GM12878 (cell line): ENCODE measurements around the gene TFF1. TPM values are rescaled to one million over a fixed set of nuclear protein-coding genes. Genes with fewer than 3 reads are reported as not detected.
A peak's percentile ranks its signal among the peaks of the same experiment; 100 is the strongest.

Experiments
- ATAC-seq: fragments of 200-7000 bp; cut with Tn5 transposase; 3 replicates; pipeline ENCODE4 v1.9.1; 2020; ENCODE audit warnings: mild to moderate bottlenecking, moderate library complexity
- BruUV-seq: library from RNA; stranded (reverse); fragments of 400-500 nt; replicated peaks from 2 replicates; lab custom pipeline; 2021; lab: Mats Ljungman, UMichigan
- CTCF ChIA-PET: fragments of 300-600 bp; sonication (Branson Sonifier 250); formaldehyde crosslinking; extraction: SDS; loops from one replicate; lab custom pipeline; 2021; ENCODE audit warnings: inconsistent platforms; lab: Yijun Ruan, JAX
- POLR2A ChIA-PET: fragments of 350-600 bp; formaldehyde crosslinking; extraction: SDS; loops from one replicate; lab custom pipeline; 2021; ENCODE audit warnings: inconsistent platforms; lab: Charles Lee
- RAD21 ChIA-PET: fragments of 300-600 bp; sonication (Branson Sonifier 250); formaldehyde crosslinking; loops from one replicate; lab custom pipeline; 2023; ENCODE audit warnings: antibody characterized with exemption; ENCODE audit not compliant: unreplicated experiment; lab: Charles Lee
- SMC1A ChIA-PET: fragments of 300-600 bp; sonication (Branson Sonifier 250); formaldehyde crosslinking; loops from one replicate; lab custom pipeline; 2023; ENCODE audit not compliant: unreplicated experiment, uncharacterized antibody; lab: Charles Lee
- DNase-seq: peaks from one replicate; pipeline ENCODE4 v3.0.0-alpha.2; 2011; ENCODE audit warnings: low read depth, low spot score
- FAIRE-seq: peaks from 3 replicates; lab custom pipeline; 2011; peaks lifted over from hg19 to GRCh38; lab: Jason Lieb, UNC
- H2AFZ ChIP-seq: 2 replicates; pipeline ENCODE4 v1.6.0; 2011; ENCODE audit warnings: low read depth, low read length, control low read depth; ENCODE audit not compliant: control insufficient read depth
- H3K27ac ChIP-seq: 2 replicates; pipeline ENCODE4 v1.5.1; 2011; ENCODE audit warnings: control low read depth; ENCODE audit not compliant: control insufficient read depth, insufficient read depth
- H3K27me3 ChIP-seq, 2 experiments: replicated peaks in 1 of 2; 2 replicates each; pipeline versions ENCODE4 v1.6.0 to v1.6.1; 2011; ENCODE audit warnings: low read length in 1 of 2; ENCODE audit not compliant: control insufficient read depth in 2 of 2, insufficient read depth in 2 of 2
- H3K36me3 ChIP-seq, 2 experiments: 2 replicates each; pipeline ENCODE4 v1.5.1; 2011; ENCODE audit warnings: low read length in 1 of 2; ENCODE audit not compliant: control insufficient read depth in 2 of 2, insufficient read depth in 2 of 2
- H3K4me1 ChIP-seq: 2 replicates; pipeline ENCODE4 v1.6.1; 2011; ENCODE audit warnings: mild to moderate bottlenecking, low read length, moderate library complexity, mixed read lengths; ENCODE audit not compliant: control insufficient read depth, insufficient read depth
- H3K4me2 ChIP-seq: 2 replicates; pipeline ENCODE4 v1.6.0; 2011; ENCODE audit warnings: control low read depth; ENCODE audit not compliant: control insufficient read depth, insufficient read depth
- H3K4me3 ChIP-seq: fragments of 200-600 bp; sonication (generic); 2 replicates; pipeline ENCODE4 v1.5.1; 2016
- H3K79me2 ChIP-seq: 2 replicates; pipeline ENCODE4 v1.6.0; 2011; ENCODE audit warnings: low read length; ENCODE audit not compliant: control insufficient read depth, insufficient read depth
- H3K9ac ChIP-seq: 2 replicates; pipeline ENCODE4 v1.8.0; 2011; ENCODE audit warnings: low read length, control low read depth, mixed read lengths; ENCODE audit not compliant: control insufficient read depth, insufficient read depth
- H3K9me3 ChIP-seq: replicated peaks from 3 replicates; pipeline ENCODE4 v1.5.1; 2011; ENCODE audit warnings: mild to moderate bottlenecking, low read length; ENCODE audit not compliant: control insufficient read depth, insufficient read depth
- H4K20me1 ChIP-seq: 2 replicates; pipeline ENCODE4 v1.6.0; 2011; ENCODE audit not compliant: control insufficient read depth, insufficient read depth
- CBFB ChIP-seq: IDR thresholded peaks from 2 replicates; pipeline ENCODE4 v1.6.1; 2016; ENCODE audit warnings: antibody characterized with exemption, low read depth
- CTCF ChIP-seq, 3 experiments: IDR thresholded peaks in 2 of 3; conservative IDR thresholded peaks in 1 of 3; 2 replicates each; pipeline ENCODE4 v1.5.1; 2011; ENCODE audit warnings: low read depth in 3 of 3, low read length in 3 of 3, mild to moderate bottlenecking in 3 of 3, control low read depth in 2 of 3, moderate library complexity in 2 of 3, inconsistent platforms in 1 of 3, mixed read lengths in 1 of 3; ENCODE audit not compliant: control insufficient read depth in 2 of 3, insufficient read depth in 1 of 3; ENCODE audit errors: extremely low read depth in 1 of 3
- IRF4 ChIP-seq: IDR thresholded peaks from 2 replicates; pipeline ENCODE4 v1.6.1; 2011; ENCODE audit warnings: low read depth, low read length
- JUNB ChIP-seq: IDR thresholded peaks from 2 replicates; pipeline ENCODE4 v1.6.1; 2016; ENCODE audit warnings: antibody characterized with exemption, mild to moderate bottlenecking
- NFYA ChIP-seq: IDR thresholded peaks from 2 replicates; pipeline ENCODE4 v1.6.1; 2011; ENCODE audit warnings: low read depth, mild to moderate bottlenecking, low read length, improper control_type of control experiment, borderline replicate concordance
- PAX8 ChIP-seq: fragments of 450-650 bp; IDR thresholded peaks from 2 replicates; pipeline ENCODE4 v1.6.1; 2017; ENCODE audit warnings: mild to moderate bottlenecking, moderate library complexity
- USF1 ChIP-seq: IDR thresholded peaks from 2 replicates; pipeline ENCODE4 v1.6.1; 2011; ENCODE audit warnings: borderline replicate concordance, low read depth, mild to moderate bottlenecking, moderate library complexity, mixed read lengths, low read length; ENCODE audit not compliant: insufficient read depth; ENCODE audit errors: extremely low read length
- YY1 ChIP-seq: IDR thresholded peaks from 2 replicates; pipeline ENCODE4 v1.6.1; 2011; ENCODE audit warnings: low read depth, mild to moderate bottlenecking, low read length
- ZNF24 ChIP-seq: fragments of 450-650 bp; IDR thresholded peaks from 2 replicates; pipeline ENCODE4 v1.6.1; 2017; ENCODE audit warnings: antibody characterized with exemption, mild to moderate bottlenecking
- WGBS: methylation state at CpG from one replicate; pipeline ENCODE4 v1.1.6; 2016; ENCODE audit warnings: low lambda C conversion rate; ENCODE audit not compliant: insufficient replicate concordance, insufficient coverage; ENCODE audit errors: missing lambda C conversion rate; 5-methylcytosine and 5-hydroxymethylcytosine counted together
- in situ Hi-C: fragments of 300-500 bp; cut with MboI; formaldehyde crosslinking; loops from 9 replicates; pipeline ENCODE4 v1.14.3; 2018; ENCODE audit warnings: mixed read lengths
- intact Hi-C: fragments of 100-400 bp; cut with micrococcal nuclease; formaldehyde crosslinking; loops from one replicate; pipeline ENCODE4 v1.14.2; 2022; ENCODE audit not compliant: unreplicated experiment
- polyA plus RNA-seq, 11 experiments: library from polyadenylated mRNA; depleted of rRNA in 4 of 11; unstranded in 6 of 11; stranded (reverse) in 5 of 11; fragments of >200 nt; fragmentation: Nextera tagmentation in 4 of 11; fragmentation: Illumina TruSeq in 1 of 11; extraction: Ambion mirVana in 4 of 11; extraction: Trizol in 1 of 11; gene quantifications; 1 replicate in 1 of 11; 2 replicates in 10 of 11; pipeline versions ENCODE4 v1.2.1 to v1.2.3, GENCODE V29; 2011 to 2016; ENCODE audit warnings: inconsistent platforms in 2 of 11, missing spikeins in 2 of 11, low read depth in 1 of 11
- total RNA-seq, 4 experiments: library from RNA; depleted of rRNA in 3 of 4; stranded (reverse); fragments of >200 nt in 3 of 4; fragmentation: Illumina TruSeq in 1 of 4; extraction: Trizol in 1 of 4; gene quantifications; 2 replicates each; pipeline versions ENCODE4 v1.2.1 to v1.2.3, GENCODE V29; 2013 to 2021
- TF ChIP-seq, protein P1 (sequence below): IDR thresholded peaks from 2 replicates; pipeline ENCODE4 v1.6.1; 2011; ENCODE audit warnings: mild to moderate bottlenecking, low read depth, low read length, moderate library complexity; ENCODE audit not compliant: insufficient replicate concordance
- TF ChIP-seq, protein P2 (sequence below): fragments of 450-650 bp; IDR thresholded peaks from 2 replicates; pipeline ENCODE4 v1.6.1; 2016; ENCODE audit warnings: mild to moderate bottlenecking
- TF ChIP-seq, protein P3 (sequence below): fragments of 450-650 bp; formaldehyde crosslinking; IDR thresholded peaks from 2 replicates; pipeline ENCODE4 v1.5.0; 2022; ENCODE audit warnings: mild to moderate bottlenecking, missing genetic modification characterization

TFF1 gene
- total and polyA plus RNA-seq, 10 of the 15 experiments (the other 5 are each of a cell fraction or from before 2014, with no cell fraction given): 0.13 TPM; not detected in 9

DNA sequence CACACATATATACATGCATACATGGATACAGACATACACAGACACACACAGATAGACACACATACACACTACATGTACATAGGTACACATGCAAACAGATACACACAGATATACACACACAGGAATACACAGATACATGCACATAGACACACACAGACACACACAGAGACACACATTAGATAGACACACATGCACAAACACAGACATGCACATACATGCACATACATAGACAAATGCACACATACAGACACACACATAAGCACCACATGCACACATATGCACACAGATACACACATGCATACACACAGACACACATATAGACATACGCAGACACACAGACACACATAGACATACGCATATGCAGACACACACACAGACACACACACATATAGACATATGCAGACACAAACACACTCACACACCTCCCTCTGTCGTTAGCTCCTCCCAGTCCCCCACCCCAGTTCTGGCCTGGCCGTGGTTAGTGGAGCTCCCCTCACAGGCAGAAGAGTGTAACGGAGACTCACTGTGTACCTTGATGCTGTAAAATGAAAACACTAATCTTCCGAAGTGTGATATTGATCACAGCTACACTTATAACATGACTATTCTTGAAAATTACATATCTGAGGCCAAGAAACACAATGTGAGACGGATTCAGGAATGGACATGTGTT, 45.0 kb upstream of the TFF1 start (continued):
- TF ChIP-seq, protein P1, sequence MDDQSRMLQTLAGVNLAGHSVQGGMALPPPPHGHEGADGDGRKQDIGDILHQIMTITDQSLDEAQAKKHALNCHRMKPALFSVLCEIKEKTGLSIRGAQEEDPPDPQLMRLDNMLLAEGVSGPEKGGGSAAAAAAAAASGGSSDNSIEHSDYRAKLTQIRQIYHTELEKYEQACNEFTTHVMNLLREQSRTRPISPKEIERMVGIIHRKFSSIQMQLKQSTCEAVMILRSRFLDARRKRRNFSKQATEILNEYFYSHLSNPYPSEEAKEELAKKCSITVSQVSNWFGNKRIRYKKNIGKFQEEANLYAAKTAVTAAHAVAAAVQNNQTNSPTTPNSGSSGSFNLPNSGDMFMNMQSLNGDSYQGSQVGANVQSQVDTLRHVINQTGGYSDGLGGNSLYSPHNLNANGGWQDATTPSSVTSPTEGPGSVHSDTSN: peak; percentile 29
- TF ChIP-seq CTCF (IDR thresholded peaks at IDR 0.05 in 2 of 3, conservative IDR thresholded peaks at IDR 0.05 in 1 of 3; ENCODE audit: control insufficient read depth in 2 of 3, extremely low read depth in 1 of 3, insufficient read depth in 1 of 3, low read depth in 3 of 3, low read length in 3 of 3): 0 out of 6 replicates have a peak, but pooled peaks of 1 of the 3 experiments have one; percentile 9

DNA sequence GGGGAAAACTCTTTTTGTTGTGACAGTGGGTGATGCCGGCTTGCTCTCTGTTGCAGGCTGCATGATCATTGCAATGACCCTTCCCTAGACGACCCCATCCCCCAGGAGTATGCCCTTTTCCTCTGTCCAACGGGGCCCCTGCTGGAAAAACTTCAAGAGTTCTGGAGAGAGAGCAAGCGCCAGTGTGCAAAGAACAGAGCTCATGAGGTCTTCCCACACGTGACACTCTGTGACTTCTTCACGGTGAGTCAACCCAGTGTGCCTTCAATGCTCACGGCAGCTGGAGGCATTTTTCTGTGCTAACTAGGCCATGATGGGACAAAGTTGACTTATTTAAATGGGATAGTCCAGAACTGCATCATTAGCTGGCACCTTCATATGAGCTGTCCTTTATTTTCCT, 43.0 kb upstream of the TFF1 start:
- FAIRE-seq: no peak
- in situ Hi-C loops (no loop called here), intact Hi-C loops (no loop called here)
- Histone ChIP-seq H4K20me1 (no peaks in the 10 kb centered on the region), H3K79me2 (no peaks in the 10 kb centered on the region), H3K27me3 (no peaks in the 10 kb centered on the region), H3K9me3 (no peaks in the 10 kb centered on the region; the same call in 2 of the 3 replicates), H3K27ac (no peak overlapping the region), H2AFZ (no peak overlapping the region), H3K36me3 (no peaks in the 10 kb centered on the region), H3K4me3 (no peak overlapping the region), H3K4me1 (peaks cover 23% of the 10 kb centered on the region), H3K4me2 (no peak overlapping the region), H3K9ac (no peak overlapping the region)
- ATAC-seq: no peak
- POLR2A ChIA-PET: interaction anchor here (0.5 to 1.3 kb wide), 5 partner anchors 9 to 403 kb away, joined by 3 to 4 read pairs (median 3); no protein-coding TSS in a partner anchor
- no TSS peak for BruUV-seq
- WGBS: 71% methylated on average over 7 of the region's 7 CpGs
- CTCF ChIA-PET: interaction anchor here (1.3 to 1.5 kb wide), 2 partner anchors 10 to 127 kb away, joined by 3 to 4 read pairs; no protein-coding TSS in a partner anchor
- RAD21 ChIA-PET: interaction anchor here (0.7 to 3.0 kb wide), 4 partner anchors 9 to 71 kb away, joined by 3 to 11 read pairs (median 4); no protein-coding TSS in a partner anchor
- SMC1A ChIA-PET: interaction anchor here (0.8 to 2.8 kb wide), 4 partner anchors 8 to 58 kb away, joined by 3 to 10 read pairs (median 4); no protein-coding TSS in a partner anchor
- no peak for DNase-seq
- TF ChIP-seq IRF4 (no peak), PAX8 (no peak), YY1 (no peak), JUNB (no peak), CBFB (no peak), ZNF24 (no peak), NFYA (no peak), USF1 (no peak)
- TF ChIP-seq, protein P2, sequence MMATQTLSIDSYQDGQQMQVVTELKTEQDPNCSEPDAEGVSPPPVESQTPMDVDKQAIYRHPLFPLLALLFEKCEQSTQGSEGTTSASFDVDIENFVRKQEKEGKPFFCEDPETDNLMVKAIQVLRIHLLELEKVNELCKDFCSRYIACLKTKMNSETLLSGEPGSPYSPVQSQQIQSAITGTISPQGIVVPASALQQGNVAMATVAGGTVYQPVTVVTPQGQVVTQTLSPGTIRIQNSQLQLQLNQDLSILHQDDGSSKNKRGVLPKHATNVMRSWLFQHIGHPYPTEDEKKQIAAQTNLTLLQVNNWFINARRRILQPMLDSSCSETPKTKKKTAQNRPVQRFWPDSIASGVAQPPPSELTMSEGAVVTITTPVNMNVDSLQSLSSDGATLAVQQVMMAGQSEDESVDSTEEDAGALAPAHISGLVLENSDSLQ: no peak
- TF ChIP-seq, protein P3, sequence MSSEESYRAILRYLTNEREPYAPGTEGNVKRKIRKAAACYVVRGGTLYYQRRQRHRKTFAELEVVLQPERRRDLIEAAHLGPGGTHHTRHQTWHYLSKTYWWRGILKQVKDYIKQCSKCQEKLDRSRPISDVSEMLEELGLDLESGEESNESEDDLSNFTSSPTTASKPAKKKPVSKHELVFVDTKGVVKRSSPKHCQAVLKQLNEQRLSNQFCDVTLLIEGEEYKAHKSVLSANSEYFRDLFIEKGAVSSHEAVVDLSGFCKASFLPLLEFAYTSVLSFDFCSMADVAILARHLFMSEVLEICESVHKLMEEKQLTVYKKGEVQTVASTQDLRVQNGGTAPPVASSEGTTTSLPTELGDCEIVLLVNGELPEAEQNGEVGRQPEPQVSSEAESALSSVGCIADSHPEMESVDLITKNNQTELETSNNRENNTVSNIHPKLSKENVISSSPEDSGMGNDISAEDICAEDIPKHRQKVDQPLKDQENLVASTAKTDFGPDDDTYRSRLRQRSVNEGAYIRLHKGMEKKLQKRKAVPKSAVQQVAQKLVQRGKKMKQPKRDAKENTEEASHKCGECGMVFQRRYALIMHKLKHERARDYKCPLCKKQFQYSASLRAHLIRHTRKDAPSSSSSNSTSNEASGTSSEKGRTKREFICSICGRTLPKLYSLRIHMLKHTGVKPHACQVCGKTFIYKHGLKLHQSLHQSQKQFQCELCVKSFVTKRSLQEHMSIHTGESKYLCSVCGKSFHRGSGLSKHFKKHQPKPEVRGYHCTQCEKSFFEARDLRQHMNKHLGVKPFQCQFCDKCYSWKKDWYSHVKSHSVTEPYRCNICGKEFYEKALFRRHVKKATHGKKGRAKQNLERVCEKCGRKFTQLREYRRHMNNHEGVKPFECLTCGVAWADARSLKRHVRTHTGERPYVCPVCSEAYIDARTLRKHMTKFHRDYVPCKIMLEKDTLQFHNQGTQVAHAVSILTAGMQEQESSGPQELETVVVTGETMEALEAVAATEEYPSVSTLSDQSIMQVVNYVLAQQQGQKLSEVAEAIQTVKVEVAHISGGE (CRISPR knock-in tag): no peak
